IPS-11a (cell line): ENCODE results near the gene NUDT22.

ENCODE experiments used
- H3K4me3 ChIP-seq: one replicate; pipeline ENCODE4 v1.5.1; 2013; ENCODE audit warnings: low read depth, low read length, control low read depth

Gene NUDT22

DNA sequence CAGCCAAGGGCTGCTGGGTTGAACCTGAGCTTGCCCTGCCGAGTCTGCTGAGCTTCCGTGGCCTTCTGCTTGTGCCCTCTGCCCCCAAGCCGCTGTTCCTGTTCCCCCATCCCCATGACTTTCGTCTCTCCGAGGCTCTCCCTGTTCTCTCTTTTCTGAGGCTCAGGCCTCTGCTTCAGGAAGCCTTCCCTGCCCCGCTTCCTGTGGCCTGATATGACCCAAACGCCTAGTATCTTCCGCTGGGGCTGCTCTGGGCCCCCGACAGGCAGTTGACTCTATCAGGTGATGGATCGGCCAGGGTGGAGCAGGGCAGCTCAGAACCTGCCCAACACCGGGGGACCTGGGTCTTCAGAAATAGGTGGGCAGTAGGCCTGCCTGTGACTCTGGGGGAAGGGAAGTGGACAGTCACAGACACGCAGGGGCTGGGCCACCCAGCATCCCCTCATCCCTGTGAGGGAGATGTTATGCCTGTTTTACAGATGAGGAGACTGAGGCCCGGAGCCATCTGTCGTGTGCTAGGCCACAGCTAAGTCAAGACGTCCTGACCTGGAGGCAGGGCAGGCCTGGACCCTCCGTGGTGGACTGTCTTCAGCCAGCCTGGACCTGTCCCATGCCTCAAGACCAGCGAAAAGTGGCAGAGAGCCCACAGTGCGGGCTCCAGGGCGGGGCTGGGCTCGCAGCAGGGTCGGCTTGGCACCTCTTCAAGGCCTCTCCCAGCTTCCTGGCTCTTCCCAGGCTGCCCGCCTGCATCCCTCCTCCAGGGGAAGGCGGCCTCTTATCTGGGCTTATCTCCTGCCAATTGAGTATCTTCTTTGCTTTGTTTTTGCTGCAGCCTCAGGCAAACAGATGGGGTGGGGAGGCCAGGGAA, 42.2 kb downstream of the NUDT22 start:
- peak overlapping the region; percentile 69 for H3K4me3 ChIP-seq

DNA sequence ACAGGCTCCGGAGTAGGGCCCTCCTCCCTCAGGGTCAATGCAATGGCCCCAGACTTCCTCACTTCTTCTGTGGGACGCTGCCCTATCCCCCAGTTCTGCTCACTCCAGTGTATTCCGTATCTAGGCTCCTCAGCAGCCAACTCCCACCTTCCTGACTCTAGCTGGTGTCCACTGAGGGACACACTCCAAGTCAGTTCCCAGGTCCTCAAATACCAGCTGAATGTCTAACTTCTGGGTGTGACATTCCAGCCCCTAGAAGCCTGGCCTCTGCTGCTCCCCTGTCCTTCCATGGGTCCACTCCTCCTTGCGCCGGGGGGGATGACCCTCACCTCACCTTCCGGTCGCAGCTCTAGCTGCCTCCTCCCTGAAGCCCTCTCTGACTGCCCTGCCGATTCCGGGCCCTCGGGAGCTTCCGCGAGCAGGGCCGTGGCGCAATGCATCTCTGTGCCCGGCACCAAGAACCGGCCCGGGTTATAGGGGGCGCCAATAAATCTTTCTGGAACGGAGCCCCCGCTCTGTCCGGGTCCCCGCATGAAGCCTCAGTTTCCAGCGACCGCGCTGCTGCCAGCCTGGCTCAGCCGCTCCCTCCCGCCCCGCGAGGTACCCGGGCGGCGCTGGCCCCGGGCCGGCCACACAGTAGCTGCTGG, 42.9 kb downstream of the NUDT22 start:
- H3K4me3 ChIP-seq = peak overlapping the region; percentile 69

DNA sequence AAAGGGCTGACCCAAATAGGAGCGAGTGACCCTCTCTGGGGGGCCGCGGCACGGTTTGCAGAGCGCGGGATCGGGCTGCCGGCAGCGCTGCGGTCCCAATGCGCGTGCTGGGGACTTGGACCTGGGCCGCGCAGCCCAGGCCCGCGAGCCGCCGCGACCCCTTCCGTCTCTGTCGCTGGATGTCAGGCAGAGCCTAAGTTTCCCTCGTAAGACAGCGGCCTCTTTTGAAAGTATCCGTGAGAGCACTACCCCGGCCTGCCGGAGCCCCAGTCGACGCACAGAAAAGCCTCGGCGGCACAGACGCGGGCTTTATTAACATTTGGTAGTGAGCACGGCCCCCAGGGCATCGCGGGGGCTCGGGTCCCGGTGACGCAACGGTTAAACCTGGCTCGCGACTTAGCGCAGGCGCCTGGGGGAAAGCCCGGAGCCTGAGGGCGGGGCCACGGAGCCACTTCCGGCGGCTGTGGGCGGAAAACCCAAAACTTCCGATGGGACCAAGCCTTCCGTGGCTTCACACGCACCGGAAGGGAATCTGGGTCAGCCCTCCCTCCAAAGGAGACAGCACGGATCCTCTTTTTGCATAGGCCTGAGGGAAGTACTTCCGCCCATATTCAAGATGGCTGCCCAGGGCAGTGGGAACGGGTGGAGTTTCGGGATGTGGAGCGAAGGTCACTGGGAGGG, 43.6 kb downstream of the NUDT22 start:
- H3K4me3 ChIP-seq = peak overlapping the region; percentile 90

DNA sequence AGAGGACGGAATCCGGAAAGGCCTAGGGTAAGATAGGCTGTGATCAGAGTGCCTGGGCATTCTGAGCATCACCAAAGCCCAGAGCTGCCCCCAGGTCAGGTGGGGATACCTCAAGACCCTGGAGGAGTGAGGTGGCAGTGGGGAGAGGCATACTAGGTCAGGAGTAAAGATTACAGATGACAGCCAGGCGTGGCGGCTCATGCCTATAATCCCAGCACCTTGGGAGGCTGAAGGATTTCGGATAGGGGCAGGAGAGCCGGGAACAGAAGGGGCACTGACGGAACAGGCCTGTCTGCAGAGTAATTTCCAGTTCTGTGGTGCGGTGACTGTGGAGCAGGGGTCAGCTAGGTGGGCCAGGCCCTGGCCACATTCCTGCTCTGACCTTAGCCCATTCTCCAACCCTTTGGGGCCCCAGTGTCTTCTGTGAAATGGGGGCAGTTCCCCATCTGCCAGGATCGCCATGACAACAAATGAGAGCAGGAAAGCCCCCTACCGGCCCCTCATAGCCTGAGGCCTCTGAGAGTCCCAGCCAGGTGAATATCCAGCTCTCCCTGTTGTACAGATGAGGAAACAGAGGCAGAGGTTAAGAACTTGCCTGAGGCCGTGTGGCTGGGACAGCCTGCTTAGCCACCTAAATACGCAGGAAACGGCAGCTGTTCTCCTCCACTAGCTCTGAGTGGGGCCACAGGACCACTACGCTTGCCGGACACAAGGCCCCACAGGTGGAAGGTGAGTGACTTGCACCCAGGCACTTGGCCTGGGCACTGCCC, 49.1 kb downstream of the NUDT22 start:
- no peak overlapping the region for H3K4me3 ChIP-seq

DNA sequence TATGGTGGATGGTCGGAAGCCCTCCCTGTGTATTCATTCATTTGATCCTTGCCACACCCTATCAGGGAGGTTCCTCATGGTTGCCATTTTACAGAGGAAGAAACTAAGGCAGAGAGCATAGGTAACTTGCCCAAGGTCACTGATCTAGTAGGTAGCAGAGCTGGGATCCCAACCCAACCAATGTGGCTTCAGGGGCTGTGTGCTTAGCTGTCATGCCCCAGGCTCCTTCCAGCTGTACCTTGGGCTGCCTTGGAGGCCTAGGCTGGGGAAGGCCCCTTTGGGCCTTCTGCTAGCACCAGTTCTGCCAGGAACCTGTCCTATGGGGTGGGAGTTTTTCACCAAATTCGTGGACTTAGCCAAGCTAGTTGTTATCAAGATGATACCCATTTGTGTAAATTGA, 49.8 kb downstream of the NUDT22 start:
- H3K4me3 ChIP-seq = no peak overlapping the region

DNA sequence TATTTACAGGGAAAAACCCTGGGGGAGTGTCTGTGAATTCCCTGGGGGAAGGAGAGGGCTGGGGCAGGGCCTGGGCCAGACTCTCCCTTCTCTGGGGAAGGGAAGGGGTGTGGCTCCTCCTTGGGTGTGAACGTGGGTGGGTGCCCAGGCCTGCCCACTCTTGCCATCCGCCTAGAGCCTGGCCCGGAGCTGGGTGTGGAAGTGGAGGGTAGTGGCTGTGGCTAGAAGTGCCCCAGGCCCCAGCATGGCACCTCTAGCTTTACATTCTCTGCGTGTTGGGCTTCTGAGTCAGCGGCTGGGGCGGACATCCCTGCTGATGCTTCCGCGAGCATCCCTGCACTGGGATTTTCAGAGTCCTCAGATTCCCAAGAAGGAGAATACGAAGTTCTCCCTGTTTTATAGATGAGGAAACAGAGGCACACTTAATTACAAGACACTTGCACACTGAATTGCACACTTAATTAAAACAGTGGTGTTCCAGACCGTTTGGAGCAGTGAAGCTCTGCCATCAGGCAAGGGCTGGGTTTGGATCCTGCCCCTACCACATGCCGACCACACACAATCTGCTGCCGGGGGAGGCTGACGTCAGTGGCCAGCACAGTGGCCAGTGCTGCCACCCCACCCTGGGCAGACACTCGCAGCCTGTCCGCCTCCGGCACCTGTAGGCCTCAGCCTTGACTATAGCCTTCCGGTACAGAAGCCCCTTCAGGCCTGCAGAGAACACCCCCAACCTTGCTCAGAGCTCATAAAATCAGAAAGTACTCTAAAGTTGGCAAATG, 50.8 kb downstream of the NUDT22 start:
- H3K4me3 ChIP-seq = no peak overlapping the region

DNA sequence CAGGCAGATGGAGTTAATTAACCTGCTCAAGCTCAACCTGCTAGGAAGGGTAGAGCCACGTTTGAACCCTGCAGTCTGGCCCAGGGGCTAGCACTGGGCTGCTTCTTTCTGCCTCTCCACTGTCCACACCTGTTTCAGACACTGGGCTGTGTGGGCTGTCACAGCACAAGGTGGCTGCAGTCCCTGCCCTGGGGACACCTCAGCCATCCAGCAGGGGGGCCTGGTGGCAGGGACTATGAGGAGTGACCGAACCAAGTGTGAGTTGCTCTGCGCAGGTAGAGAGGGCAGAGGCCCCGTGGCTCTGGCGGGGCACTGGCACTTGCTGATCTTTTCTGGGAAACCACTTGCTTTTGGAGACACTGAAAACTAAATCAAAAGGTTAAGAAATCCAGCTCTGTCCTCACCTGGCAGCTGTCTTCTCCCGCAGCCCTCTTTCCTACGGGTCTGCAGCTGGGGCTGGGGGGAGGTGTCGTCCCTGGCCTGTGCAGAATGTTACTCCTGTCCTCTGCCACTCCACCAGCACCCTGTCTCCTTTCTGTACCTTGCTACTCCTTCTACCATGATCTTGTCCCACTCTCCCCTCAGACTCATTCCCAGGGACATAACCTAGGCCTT, 52.6 kb downstream of the NUDT22 start:
- H3K4me3 ChIP-seq = no peak overlapping the region
